ENCODE measurements around the gene CCS.
"Not testable (repeated sequence)": the region's sequence is repeated elsewhere in the genome, so short reads cannot be mapped to it uniquely, and the experiment has no call there.

CCS gene

DNA sequence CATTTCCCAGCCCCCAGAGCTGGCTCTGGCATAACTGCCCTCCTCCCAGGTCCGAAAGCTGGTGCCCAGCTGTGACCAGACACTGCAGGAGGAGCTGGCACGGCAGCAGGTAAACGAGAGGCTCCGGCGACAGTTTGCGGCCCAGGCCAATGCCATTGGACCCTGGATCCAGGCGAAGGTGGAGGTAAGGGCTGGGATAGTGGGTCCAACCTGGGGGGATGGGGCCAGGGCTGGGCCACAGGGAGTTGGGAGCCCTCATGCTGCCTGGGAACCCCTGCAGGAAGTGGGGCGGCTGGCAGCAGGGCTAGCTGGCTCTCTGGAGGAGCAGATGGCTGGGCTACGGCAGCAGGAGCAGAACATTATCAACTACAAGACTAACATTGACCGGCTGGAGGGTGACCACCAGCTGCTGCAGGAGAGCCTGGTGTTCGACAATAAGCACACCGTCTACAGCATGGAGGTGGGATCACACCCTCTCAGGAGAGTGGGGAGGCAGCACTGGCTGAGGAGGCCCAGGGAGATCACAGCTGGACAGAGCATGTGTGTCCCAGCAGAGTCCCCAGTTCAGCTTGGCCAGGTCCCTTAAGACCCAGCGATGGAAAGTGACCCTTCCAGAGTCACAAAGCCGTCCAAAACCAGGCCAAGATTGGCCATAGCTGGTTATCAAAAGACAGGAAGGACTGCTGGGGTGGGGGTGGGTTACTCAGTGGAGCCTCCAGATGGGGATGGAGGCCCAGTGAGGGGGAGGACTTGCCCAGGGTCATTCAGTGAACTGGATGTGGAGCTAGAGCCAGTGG, 31.6 kb upstream of the CCS start:
- DNase-seq, result no peak

DNA sequence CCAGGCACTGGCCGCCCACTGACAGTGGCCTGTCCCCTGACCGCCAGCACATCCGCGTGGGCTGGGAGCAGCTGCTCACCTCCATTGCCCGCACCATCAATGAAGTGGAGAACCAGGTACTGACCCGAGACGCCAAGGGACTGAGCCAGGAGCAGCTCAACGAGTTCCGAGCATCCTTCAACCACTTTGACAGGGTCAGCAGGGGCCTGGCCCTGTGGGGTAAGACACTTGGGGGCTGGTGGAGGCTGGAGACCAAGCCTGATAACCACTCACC, 31.1 kb upstream of the CCS start:
- DNase-seq, result no peak

DNA sequence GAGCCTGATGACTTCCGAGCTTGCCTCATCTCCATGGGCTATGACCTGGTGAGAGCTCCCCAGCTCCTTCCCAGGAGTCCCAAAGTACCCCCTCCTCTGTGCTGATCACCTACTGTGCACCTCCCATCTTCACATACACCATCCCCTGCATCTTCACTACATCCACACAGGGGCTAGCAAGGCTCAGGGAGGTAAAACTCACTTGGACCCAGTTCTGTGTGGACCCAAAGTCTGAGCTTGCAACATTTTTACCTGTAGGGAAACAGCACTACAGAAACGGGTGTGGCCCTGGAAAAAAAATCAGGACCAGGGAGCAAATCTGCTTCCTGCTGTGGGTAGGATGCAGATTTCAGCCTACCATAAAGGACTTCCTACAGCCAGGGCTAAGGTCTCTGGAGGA, 30.7 kb upstream of the CCS start:
- DNase-seq, result no peak

DNA sequence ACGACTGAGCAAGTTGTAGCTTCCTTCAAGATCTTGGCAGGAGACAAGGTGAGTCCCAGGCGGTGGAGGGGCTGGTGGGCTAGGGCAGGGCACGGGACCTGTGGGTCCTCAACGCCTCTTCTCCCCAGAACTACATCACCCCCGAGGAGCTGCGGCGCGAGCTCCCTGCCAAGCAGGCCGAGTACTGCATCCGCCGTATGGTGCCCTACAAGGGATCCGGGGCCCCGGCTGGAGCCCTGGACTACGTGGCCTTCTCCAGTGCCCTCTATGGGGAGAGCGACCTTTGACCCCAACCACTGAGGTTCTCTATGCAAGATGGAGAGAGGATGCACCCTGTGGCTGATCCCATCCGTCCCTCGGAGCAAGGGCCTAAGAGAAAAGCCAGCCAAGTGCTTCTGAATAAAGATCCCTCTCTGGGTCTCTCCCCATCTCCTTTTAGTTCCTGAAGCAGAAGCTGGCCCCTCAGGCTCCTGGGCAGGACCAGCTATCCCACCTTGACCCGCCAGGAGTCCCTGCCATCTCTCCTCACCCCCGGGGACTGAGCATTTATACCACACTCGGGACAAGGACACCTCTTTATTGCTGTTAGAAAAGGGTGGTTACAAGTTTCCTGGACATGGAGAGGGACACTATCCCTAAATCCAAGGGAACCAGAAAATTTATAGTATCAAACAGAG, 29.9 kb upstream of the CCS start:
- DNase-seq, result no peak

DNA sequence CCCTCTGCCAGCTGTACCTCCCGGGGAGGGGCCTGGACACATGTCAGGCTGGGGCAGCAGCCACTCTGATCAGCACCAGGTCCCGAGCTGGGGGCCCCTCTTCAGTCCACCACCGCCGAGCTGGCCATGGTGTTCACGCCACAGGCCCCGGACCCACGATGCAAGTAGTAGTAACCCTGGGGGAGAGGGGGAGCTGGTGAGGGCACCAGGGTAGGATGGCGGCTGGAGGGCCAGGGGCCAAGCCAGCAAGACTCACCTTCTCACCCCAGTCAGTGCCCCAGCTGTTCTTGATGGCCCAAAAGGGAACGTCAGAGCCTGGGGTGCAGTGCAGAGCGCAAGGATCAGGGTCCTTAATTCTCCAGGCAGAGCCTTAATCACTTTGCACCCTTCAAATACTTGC, 29.2 kb upstream of the CCS start:
- no peak for DNase-seq

DNA sequence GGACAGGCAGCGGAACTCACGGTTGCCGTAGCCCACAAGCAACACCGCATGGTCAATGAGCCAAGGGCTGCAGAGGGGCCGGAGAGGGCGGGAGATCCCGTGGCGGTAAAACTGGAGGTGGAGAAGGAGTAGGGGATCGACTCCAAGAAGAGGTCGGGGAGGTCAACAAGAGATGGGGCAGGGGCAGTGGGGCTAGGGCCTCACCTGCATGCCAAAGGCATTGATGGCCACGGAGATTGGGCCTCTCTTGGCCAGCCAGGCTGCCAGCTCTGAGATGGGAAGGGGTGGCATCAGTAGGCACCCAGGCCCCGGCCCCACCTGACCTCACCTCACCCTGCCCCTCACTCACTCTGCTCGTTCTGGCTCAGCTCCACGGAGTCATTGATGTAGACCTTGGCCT, 28.4 kb upstream of the CCS start:
- DNase-seq, result no peak

DNA sequence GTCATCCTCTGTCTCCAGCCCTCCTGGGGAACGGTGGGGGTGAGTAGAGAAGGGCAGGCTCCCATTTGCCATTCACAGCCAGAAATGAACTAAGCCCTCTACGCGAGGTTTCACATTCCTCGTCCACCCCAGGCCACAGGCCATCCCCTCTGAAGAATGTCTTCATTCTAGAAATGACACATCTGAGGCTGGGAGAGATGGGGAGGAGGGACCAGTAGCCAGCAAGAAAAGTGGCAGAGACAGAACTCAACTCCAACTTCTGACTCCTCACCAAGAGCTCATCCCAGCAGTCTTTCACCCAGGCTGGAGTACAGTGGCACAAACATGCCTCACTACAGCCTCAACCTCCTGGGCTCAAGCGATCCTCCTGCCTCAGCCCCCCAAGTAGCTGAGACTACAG, 28.0 kb upstream of the CCS start:
- no peak for DNase-seq

DNA sequence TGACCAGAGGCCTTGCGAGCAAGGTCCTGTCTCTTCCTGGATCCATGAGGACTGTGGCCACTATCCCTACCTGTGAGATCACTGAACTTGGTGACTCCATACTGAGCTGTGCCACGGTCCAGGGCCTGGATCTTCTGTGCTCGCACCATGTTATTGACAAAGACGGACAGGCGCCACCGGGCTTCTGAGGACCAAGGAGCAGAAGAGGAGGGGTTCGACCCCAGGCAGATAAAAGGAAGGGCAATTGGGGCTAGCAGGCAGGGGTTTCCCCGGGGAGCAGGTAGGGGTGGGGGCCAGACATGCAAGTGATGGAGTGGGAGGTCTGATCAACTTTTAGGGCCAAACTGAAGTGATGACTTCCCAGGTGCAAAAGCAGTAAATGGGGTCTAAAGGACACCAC, 26.8 kb upstream of the CCS start:
- no peak for DNase-seq

DNA sequence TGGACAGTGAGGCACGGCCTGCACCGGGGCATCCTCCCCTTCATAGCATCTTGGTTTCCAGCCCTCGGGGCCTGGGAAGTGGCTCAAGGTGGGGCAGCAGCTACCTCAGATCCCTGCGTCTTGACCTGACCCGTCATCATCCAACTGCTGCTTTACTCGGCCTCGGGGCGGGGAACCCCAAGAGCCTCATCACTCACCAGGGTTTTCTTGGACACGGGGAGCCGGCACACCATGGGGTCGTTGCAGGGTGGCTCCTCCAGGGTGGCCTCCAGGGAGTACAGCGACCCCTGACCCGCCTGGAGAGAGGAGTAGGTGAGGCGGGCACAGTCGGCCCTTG, 25.2 kb upstream of the CCS start:
- DNase-seq, result no peak

DNA sequence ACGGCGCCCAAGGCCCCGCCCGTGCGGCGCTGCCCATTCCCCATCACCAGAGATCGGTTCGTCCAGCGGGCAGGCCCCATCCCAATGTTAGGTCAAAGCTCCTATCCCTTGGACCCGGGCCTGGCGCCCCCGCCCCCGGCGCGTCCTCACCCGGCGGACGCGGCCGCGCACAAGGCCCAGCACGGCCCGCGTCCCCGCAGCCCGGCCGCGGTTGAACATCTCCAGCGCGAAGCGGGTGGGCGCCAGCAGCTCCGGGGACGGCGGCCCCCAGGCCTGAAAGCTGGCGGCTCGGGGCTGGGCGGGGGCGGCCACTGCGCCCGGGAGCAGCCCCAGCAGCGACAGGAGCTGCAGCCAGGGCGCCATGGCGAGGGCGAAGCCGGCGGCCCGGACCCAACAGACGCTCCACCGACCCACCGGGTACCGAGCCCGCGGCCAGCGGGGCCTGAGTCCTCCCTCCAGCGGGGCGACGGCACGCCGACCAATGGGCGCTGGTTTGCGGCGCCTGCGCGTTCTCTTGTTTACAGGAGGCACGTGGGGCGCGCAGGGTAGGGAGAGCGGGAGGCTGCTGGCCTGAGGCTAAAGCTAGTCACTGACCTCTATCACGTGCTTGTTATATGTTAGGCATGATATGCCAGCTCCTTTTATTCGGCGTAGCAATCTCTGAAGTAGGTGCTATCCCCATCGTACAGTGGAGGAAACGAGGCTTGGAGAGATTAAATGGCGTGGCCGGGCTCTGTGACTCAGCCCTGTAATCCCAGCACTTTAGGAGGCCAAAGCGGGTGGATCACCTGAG, 24.7 kb upstream of the CCS start, which contains the start of gene CTSF:
Gene CTSF, minus strand, starts transcription at position 483 of the 793 bp plus-strand sequence. Its CDS starts 120 bp downstream, at position 363.
- DNase-seq, result no peak

DNA sequence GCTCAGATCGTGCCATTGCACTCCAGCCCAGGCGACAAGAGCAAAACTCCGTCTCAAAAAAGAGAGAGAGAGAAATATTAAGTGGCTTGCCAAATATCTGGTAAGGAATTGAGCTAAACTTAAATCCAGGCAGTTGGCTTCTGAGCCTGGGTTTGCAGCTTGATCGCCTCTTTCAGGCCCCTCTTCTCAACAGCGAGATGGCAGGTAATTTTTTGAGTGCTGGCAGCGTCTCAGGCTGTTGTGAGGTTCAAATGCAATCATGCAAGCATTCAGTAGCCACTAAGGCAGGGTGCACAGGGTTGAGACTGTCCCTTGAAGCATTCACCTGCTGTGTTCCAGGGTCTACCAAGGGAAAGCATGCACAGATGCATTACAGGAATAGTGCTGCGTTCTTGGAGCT, 23.9 kb upstream of the CCS start:
- no peak for DNase-seq

DNA sequence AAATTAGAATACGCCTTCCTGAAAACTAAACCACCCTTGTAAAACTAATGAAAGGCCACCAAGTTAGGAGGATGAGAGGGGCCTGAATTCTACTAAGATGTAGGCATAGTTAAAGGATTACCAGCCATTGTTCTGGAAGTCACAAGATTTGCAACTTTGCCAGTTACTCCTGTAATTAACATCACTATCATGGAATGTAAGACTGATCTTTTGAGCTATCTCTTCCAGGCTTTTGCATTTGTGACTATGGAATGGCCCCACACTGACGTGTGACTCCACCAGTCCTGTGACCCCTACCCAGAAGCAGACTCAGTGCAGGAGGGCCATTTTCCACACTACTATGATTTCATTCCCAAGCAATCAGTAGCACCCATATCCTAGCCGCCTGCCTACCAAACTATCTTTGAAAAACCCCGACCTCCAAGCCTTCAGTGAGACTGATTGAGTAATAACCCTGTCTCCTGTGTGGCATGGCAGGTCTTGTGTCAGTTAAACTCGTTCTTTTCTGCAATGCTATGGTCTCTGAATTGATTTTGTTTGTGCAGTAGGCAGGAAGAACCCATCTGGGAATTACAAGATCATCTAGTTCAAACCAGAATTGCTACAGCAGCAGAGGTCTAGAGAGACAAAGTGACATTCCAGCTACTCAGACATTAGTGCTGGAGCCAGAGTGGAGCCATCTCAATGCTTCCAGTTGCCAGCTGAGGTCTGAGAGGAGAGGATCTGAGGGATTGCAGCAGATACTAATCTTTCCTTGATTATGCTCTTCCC, 22.7 kb upstream of the CCS start:
- DNase-seq, result no peak

DNA sequence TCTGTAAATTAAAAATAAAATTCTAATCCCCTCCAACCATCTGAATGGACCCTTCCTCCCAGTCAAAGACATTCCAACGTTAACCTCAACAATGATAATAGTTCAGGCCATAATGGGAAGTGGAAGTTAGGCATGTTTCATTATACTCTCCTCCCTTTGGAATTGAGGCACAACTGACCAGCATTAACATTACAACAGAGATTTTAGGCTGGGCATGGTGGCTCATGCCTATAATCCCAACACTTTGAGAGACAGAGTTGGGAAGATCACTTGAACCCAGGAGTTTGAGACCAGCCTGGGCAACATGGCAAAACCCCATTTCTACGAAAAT, 22.2 kb upstream of the CCS start:
- no peak for DNase-seq

DNA sequence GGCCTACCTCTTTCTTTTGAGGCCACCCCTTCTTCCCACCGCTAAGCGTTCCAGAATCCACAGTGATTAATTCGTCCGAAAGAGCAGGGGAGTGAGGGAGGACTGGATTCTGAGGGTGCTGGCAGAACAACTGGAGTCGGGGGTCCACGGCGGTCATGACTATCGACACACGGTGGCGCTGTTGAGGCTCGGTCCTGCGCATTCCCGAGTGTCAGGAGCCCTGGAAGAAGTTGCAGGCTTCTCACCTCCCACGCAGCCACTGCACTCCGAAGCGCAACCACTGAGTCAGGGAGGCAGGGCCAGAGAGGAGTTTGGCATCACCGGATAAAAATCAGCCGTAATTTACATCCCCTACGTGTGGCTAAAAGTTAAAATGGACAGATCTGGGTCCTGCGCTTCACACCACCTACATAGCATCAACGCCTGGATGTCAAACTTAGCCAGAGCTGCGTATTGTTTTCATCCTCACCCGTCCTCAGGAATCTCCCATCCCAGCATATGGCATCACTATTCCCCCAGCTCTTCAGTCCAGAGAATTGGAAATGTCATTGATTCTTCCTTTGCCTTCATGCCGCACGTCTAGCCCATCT, 13.9 kb upstream of the CCS start:
- no peak for DNase-seq

DNA sequence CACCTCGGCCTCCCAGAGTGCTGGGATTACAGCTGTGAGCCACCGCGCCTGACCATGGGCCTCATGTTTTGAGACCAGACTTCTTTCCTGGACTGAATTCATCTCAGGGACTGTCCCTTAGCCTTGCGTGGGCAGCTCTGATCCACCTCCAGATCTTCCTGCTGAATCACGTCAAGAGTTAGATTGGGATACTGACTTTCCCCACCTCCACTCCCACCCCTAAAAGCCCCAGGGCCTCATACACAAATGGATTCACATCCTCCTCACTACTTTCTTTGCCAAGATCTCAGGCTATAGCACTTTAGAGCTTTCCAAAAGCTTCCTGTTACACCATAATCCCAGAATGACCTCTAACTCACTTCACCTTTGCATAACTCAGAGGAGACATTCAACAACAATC, 12.2 kb upstream of the CCS start:
- DNase-seq, result no peak

DNA sequence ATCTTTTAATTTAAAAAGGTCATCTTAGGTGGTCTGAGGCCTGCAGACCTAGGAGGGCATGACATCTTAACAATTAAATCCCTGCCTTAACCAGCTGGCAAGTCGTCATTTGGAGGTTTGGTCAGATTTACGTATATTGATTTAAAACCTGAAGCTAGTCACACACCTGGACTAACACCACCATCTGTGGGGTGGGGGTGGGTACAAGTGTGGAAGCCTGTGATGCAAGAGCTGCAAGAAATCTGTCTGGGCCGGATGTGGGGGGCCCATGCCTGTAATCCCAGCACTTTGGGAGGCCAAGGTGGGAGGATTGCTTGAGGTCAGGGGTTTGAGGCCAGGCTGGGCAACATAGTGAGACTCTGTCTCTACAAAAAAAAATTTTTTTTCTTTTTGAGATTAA, 11.7 kb upstream of the CCS start:
- DNase-seq, result no peak

DNA sequence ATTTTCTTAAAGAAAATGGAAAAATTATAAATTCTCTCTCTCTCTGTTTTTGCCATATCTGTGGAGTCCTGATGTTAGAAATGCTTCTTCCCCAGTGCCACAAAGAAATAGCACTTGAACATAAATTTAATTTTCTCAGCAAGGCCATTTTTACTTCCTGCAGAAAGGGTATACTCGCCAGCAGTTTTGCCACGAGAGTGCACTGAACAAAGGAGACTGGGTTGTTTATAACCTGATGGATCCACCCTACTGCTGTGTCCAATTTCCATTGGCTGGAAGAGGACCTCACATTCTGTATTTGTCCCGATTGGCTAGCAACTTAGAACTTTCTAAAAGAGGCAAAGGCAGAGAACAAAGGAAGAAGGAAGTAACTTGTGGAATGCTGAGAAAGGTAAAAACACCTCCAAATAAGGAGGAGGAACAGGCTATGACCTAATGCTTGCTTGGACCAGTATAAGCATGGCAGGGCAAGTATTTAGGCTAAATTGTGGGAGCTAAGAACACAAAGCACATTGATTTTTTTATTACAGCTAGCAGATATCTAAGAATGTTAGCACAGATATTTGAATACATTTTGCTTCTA, 10.3 kb upstream of the CCS start:
- DNase-seq, result not testable (repeated sequence)

DNA sequence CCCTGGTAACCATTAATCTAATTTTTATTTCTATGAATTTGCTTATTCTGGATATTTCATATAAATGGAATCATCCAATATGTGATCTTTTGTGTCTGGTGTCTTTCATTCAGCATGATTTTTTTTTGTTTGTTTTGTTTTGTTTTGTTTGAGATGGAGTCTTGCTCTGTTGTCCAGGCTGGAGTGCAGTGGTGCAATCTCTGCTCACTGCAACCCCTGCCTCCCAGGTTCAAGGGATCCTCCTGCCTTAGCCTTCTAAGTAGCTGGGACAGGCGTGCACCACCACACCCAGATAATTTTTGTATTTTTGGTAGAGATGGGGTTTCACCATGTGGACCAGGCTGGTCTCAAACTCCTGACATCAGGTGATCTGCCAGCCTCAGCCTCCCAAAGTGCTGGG, 7.5 kb upstream of the CCS start:
- not testable (repeated sequence) for DNase-seq

DNA sequence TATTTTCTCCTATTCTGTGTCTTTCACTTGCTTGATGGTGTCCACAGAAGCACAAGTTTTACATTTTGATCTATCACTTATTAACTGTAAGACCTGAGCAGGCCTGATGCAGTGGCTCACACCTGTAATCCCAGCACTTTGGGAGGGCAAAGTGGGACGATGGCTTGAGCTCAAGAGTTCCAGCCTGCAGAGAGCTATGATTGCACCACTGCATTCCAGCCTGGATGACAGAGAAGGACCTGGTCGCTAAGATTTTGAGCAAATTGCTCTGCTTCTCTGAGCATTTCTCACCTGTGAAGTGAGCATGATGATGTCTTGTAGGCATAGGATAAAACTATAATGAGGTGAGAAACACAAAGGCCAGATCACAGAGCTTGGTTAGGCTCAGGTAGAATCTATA, 6.8 kb upstream of the CCS start:
- DNase-seq, result no peak

DNA sequence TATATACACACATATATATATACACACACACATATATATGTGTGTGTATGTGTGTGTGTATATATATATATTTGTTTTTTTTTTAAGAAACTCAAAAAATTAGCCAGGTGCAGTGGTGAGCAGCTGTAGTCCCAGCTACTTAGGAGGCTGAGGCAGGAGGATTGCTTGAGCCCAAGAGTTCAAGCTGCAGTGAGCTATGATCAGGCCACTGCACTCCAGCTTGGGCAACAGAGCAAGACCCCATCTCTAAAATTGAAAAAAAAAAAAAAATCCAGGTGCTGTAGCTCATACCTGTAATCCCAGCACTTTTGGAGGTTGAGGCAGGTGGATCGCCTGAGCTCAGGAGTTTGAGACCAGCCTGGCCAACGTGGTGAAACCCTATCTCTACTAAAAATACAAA, 3.7 kb upstream of the CCS start:
- DNase-seq, result not testable (repeated sequence)

DNA sequence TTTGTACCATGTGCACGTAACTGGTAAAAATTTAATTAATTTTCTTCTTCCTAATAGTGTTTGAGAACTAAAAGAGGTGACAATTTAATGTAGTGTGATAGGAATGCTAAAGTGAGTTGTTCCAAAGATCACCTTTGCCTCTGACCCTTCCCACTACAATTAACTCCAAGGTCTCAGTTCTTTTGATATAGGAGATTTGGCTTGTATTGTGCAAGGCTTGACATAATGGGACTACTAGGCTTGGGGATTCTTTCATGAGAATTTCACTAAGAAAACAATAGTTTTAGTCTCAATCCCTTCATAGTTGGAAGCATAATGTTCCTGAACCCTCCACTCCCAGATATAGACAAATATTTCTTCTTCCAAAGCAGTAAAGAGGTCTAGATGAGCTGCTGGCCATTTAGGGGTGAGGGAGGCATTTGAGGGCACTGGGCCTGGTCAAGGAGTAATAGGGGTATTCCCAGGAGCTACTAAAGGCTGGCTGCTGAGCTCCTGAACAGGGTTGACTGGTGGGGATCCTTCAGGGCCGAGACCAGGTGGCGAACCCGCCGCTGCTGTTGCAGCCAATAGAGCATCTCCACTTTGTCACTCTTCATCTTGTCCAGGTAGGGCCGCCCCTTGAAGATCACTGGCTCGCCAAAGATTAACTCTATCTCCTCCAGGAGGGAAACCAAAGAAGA, 2.8 kb upstream of the CCS start:
- no peak for DNase-seq

DNA sequence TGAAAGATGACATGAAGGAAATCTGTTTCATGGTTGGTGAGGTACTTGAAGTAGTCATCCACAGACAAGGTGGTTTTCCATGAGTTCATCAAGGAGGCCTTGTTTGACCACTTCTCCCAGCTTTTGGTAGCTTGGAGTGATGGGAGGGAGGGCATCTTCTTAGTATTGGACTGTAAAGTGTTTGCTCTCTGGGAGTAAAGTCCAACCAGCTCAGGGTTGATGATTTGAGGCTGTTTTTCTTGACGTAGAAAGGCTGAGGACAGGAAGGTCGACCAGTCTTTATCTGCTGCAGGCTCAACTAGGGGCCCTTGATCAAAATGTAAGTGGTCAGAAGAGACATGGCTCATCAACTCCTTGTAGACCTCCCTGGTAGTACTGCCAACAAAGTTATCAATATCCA, 1.8 kb upstream of the CCS start:
- DNase-seq, result no peak
